Dermis blood vessel endothelial cell (primary cell): Measurements from ENCODE around the gene ORMDL1. TPM values are rescaled to one million over a fixed set of nuclear protein-coding genes. Genes with fewer than 3 reads are reported as not detected.
A peak's percentile ranks its signal among the peaks of the same experiment; 100 is the strongest.

Experiments used
- DNase-seq: peaks from one replicate; pipeline ENCODE4 v3.0.0; 2010
- total RNA-seq: library from RNA; depleted of rRNA; stranded (reverse); fragments of >200 nt; gene quantifications from 2 replicates; pipeline ENCODE4 v1.2.3, GENCODE V29; 2014

Gene ORMDL1, protein sequence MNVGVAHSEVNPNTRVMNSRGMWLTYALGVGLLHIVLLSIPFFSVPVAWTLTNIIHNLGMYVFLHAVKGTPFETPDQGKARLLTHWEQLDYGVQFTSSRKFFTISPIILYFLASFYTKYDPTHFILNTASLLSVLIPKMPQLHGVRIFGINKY
- total RNA-seq = 51.3 and 54.6 TPM in 2 replicates

DNA sequence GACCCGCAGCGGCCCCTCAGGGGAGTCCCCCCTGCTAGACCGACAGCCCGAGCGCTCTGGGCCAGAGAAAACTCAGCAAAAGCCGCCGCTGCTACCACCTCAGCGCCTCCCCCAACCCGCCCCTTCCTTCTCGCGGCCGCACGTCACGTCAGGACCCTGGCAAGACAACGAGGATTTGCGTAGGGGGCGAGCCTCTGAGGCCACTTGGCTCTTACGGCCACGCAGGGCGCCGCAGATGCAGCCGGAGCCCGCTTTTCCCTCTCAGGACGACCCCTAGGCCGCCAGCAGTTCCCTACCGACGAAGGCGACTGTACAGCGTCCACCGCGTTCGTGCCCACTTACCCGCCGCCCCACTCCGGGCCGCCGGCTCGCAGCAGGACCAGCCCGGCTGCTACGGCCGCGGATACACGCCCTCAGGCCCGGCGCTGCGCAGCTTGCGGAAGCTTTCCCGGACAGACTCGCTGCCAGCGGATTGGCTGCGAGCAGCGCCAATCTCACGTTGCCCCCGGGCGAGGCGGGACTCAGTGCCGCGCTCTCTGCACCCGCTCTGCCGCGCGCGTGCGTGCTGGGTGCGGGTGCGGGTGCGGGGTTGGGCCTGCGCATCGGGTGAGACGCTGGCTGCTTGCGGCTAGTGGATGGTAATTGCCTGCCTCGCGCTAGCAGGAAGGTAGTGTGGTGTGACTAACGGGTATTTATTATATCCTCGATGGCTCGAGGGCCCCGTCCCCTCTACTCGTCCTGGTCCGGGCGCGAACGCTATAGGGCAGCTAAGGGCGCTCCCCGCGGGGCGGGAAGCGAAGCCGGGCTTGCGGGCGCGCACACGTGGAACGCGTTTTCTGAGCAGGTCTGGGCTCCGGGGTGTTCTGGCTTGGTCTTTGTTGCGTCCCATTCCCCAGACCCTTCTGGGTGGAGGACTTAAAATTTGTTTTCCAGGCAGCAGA lies at the start of gene ORMDL1, which contains the start of gene PMS1:
ORMDL1 (minus strand) TSS at position 413 of the 941 bp plus-strand sequence. CDS start 1,744 bp downstream, outside the sequence.
PMS1 (plus strand) TSS at position 524 of the 941 bp plus-strand sequence. CDS start 7,360 bp downstream, outside the sequence.
- peak; percentile 98 for DNase-seq

DNA sequence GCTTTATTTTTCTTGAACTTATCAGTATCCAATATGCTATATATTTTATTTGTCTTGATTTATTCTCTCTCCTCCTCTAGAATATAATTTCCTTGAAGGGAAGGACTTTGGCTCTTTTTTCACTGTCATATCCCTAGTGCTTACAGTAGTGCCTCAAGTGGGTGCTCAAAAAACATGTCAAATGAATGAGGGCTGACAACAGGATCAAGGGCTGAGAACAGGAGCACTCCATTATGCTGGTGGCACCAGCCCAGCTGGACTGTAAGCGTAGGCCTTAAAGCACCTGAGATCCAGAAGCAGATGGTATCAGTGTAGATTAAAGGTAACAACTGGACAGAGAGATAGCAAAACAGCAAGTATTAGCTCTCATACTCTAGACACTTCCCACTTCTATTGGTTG lies 46.4 kb upstream of the ORMDL1 start:
- DNase-seq = no peak

DNA sequence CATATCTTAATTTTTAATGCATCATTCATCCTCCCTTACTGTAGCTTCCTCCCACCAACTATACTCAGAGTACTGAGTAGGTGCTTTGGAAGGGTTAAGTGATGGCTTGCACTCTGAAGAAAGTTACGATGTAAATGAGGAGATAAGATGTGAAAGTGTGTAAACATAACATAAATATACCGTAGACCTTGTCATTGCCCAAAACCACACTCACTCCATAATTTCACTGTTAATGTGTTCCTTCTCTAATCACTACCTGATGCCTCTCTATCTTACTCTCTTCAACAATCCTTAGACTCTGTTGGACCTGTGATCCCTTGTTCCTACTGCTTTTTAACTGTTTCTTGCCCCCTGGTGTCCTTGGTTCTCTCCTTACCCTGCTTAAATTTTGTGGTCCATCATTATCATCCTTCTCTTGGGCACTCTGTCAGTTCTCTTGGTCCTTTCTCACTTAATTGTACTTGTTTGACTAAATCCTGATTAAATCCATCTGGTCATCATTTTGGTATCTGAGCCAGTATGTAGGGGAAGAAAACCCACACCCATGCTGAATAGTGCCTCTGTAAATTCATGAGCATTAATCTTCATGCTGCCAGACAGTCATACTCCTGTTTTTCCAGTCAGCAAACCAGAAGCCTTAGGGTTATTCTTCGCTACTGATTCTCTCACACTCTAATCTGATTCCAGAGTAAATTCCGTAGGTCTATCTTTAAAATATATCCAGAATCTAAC lies 45.1 kb upstream of the ORMDL1 start:
- no peak for DNase-seq

DNA sequence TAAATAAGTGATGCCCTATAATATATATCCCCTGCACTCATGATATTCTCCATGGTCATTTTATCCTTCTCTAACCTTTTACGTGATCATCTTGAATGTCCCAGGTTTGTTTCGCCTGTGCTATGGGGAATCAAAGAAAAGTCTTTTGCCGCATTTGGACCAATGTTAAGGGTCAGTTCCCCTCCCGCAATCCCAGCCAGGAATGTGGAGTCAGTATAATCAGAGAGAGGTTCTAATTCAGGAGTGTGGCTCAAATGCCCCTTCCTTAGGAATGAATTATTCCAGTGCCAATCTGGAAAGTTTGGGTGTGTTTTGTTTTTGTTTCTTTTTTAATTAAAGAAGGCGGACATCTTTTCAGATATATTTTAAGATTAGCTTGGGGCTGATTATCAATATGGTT lies 41.9 kb upstream of the ORMDL1 start:
- no peak for DNase-seq

DNA sequence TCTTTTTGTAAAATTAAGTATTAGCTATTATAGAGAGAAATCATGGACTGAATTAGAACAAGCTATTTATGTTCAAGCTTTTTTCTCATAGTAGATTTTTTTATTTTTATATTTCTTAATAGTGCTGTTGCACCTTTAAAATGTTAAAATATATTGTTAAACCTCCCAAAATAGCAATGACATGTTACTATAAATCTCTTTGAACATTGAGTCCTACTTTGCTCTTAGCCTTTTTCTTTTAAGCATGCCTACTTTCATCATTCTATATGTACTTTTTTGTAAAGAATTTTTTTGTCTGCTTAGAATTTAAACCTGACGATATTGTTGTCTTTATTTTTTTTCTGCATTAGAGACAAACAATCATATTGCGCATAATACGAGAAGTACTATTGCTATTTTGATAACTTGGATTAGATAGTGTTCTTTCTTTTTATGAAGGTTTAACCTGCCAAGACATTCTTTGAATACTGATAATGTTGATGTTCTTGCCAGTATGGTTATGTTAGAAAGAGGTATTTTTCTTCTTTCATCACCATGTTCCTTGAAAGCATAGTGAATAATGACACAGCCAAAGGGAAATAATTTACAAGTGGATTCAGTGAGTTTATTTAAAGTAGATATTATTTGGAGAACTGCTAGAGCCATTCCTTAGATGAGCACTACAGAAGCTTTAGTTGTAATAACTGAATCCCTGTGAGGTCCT lies 40.7 kb upstream of the ORMDL1 start:
- DNase-seq = no peak

DNA sequence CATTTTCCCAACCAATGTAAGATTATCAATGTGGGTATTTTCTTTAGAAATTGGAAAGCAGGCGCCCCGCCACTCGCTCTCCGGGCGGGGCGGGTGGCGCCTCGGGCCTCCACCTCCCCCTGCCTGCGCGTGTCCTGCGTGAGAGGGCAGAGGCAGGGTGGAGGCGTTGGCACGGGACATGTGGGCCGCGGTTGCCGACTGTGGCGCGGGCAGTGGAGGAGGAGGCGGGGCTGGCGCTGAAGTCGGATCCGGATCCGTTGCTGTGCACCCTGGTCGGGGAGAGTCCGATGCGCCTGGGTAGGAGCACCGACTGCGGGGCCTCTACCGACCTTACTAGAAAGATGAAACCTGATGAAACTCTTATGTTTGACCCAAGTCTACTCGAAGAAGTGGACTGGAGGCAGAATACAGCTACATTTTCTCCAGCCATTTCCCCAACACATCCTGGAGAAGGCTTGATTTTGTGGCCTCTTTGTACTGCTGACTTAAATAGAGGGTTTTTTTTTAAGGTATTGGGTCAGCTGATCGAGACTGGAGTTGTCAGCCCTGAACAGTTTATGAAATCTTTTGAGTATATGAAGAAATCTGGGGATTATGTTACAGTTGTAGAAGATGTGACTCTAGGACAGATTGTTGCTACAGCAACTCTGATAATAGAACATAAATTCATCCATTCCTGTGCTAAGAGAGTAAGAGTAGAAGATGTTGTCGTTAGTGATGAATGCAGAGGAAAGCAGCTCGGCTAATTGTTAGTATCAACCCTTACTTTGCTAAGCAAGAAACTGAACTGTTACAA lies 38.0 kb upstream of the ORMDL1 start:
- no peak for DNase-seq

DNA sequence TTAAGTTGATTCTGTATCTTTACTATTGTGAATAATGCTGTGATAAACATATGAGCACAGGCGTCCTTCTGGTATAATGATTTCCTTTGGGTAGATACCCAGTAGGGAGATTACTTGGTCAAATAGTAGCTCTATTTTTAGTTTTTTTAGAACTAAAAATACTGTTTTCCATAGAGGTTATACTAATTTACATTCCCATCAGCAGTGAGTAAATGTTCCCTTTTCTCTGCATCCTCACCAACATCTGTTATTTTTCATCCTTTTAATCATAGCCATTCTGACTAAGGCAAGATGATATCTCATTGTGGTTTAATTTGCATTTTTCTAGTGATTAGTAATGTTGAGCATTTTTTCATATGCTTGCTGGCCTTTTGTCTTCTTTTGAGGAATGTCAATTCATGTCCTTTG lies 35.2 kb upstream of the ORMDL1 start:
- DNase-seq = no peak

DNA sequence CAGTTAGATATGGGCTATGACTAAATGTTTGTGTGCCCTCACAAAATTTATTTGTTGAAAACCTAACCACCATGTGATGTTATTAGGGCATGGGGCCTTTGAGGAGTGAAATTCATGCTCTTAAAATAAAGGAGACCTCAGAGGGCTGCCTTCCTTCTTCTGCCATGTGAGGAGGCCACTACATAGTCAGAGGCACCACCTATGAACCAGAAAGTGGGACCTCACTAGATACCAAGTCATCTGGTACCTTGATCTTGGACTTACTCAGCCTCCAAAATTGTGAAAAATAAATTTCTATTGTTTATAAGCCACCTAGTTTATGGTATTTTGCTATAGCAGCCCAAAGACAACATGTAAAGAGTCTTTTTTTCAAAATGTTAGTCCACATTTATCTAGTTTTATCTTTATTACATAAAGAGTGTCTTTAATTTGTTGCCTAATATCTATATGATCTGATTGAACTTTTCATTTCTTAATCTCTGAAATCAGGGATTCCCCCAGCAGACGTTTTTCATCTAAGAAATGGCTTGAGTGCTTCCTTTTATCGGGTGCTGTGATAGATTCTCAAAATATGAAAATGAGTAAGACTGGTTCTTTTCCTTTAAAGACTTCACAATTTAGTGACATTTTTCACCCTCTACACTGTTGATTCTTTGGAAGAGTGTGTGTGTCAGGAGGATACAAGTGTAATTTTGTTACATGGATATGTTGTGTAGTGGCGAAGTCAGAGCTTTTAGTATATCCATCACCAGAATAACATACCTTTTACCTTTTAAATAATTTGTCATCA lies 34.3 kb upstream of the ORMDL1 start:
- DNase-seq = no peak

DNA sequence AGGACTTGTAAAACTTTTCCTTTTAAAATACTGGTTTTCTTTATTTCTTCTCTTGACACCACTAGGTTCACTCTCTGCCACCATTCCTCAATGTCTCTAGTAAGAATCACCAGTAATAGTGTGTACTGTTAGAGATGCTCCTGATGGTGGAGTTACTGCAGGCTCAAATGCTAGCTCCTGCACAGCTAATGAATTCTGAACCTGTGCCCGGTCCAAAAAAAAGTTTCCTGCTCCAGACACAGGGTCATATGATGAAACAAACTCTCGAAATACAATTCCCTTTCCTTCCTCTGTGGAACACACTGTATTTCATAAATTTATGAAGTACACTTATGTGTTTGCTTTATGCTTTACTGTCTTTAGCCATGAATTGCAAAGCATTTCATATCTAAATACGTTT lies 19.3 kb upstream of the ORMDL1 start:
- DNase-seq = peak; percentile 53

DNA sequence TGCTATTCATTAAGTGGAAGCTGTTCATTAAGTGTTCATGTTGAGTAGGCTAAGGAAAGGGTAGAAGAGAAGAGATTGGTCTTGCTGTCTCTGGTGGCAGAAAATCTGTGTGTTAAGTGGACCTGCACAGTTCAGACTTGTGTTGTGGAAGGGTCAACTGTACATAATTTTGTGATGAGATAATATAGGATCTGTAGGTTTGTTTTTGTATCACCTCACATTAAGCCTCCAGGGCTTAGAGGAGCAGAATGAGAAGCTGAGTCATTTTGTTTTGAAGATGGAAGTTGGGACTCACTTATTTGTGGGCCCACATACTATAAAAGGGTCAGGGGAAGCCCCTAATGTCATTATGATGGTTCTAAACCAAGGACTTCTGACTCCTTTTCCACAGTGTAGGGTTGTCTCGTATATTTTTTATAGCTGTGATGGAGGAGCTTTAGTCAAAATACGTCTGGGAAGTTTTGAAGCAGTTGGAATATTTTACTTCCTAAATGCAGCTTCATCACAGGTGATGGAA lies 18.3 kb upstream of the ORMDL1 start:
- DNase-seq = no peak

DNA sequence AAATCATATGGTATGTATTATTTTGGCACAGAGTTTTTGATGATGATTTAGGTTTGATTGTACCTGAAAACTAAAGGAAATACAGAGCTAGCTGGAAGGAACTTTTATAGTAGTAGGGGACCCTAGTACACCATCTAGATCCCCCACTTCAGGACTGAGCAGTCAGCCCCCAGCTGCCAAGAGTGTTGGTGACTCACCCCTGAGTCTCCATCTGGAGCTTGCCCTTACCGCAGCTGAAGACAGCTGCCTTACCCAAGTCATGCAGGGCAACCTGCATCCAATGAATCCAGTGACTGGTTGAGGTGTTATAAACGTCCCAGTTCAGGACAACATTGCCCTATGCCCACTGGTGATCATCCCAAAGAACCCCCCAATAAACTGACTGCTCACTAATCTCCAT lies 15.4 kb upstream of the ORMDL1 start:
- DNase-seq = peak; percentile 66

DNA sequence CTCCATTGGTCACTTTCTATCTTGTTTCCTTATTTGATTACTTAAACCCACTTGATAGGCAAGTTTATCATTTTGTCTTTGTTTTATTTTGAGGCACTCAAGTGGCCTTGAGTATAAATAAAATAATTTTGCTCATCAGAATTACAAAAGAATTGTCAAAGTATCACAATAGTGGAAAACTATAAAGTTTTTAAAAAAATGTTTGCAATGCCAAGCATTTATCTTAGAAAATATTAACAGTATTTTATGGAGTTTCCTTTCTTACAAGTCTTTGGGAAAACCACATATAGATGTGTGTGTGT lies 14.8 kb upstream of the ORMDL1 start:
- no peak for DNase-seq

DNA sequence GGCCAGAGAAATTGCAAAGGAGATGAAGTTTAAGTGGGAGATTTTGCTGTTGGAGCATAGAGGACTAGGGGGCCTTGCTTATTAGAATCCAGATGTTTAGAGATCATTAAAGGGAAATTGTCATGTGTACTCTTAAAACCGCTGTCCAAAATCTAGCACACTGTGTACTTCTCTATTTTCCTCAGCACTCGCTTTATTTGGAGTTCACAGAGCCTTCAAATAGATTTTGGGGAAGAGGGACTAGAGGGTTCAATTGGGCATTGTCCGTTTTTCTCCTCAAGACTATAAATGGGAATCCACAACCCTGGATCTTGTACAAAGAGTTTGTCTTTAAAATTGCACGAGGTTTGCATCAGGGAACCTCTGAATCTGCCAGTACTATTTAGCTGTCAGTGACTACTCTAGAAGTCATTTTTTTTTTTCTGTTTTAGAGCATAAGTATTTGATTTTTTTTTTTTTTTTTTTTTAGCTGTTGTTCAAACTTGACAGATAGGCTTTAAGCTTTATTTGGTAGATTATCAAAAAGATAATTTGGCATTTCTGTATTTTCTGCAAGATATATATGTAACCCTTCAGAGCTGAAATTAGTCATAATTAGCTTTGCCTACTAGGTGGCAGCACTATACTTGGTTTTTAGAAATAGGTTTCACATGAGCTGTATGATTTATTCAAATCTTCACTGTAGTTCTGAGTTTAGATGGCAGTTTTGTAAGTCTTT lies 14.3 kb upstream of the ORMDL1 start:
- peak; percentile 66 for DNase-seq

DNA sequence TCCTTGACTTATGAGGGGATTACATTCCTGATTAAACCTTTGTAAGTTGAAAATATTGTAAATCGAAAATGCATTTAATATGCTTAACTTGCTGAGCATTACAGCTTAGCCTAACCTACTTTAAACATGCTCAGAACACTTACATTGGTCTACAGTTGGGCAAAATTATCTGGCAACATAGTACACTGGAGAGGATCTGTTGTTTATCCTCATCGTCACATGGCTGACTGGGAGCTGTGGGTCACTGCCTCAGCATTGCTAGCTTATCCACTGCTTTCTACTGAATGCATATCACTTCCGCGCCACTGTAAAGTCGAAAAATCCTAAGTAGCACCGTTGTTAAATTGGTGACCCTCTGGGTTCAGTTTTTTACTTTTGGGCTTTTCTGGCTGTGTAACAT lies 13.8 kb upstream of the ORMDL1 start:
- DNase-seq = no peak

DNA sequence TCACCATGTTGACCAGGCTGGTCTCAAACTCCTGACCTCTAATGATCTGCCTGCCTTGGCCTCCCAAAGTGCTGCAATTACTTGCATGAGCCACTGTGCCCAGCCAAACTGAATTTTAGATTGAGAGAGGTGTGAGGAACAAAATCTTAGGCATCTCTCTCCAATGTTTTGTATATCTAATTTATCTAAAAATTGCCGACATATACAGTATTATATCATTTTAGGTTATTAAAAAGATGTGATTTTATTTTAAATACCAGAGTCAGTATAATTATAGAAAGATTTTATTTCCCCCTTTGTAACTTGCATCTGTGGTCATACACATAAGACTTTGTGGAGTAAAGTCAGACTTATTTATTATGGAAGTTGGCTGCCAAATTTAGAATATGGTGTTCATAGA lies 10.2 kb upstream of the ORMDL1 start:
- no peak for DNase-seq

DNA sequence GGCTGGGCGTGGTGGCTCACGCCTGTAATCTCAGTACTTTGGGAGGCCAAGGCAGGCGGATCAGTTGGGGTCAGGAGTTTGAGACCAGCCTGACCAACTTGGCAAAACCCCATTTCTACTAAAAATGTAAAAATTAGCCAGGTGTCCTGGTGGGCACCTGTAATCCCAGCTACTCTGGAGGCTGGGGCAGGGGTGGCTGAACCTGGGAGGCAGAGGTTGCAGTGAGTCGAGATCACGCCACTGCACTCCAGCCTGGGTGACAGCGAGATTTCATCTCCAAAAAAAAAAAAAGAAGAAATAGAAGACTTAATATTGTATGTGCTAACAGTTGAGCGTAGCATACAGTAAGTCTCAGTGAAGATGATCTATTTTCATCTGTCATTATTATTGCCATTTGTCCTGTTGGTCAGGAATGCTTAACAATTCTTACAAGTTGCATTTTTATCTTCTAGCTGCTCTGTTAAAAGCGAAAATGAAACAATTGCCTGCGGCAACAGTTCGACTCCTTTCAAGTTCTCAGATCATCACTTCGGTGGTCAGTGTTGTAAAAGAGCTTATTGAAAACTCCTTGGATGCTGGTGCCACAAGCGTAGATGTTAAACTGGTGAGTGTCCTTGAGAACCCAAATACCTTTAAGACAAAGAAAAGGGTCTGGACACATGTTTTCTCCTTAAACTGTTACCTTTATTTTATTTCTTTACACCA lies 7.4 kb upstream of the ORMDL1 start:
- no peak for DNase-seq

DNA sequence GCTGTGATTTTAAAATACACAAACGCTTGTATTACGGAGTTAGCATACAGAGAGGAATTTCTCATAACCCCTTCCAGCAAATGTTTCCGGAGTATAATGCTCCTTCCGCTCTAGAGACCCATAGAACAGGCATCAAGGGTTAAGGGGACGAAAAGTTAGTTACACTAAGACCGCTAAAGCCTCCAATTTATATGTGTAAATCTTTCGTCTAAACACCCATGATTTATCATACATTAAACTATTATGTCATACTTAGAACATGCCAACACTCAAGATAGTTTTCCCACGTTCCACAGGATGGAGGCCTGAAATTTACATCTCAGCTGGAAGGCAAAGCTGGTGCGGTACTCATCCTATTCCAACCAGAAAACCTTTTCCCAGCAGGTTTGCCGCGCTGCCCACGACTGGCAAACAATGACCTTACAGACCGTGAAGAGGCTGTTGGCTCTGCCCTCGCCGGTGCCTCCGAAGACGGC lies 650 bp downstream of the ORMDL1 start:
- peak; percentile 65 for DNase-seq

DNA sequence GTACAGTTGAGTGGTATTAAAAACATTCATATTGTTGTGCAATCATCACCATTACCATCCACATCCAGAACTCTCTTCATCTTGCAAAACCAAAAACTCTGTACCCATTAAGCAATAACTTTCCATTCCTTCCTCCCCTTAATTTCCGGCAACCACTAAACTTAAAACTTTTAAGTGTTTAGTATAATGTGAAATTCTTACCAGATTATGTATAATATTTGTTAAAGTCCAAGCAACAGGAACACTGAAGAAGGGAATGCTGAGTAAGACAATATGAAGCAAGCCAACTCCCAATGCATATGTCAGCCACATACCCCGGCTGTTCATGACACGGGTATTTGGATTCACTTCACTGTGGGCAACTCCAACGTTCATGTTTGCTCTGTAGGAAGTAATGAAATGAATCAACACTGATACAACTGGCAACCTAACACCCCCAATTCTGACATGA lies 1.9 kb downstream of the ORMDL1 start:
- DNase-seq = no peak

DNA sequence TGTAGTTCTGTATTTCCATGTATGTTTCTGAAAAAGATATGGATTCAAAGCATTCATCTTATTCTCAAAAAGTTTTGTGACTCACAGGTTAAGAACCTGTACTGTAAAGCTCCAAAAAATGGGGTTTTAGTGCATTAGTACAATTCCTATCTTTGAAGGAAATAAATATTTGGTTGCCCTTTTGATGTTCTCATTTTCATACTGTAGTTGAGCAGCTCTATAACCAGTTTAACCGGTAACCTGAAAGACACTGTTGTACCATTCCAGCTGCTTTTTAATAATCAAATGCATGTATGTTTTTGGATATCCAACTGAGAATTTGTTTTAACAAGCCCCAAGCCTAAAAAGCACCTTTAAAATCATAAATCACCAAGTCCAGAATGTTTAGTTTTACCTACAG lies 11.9 kb downstream of the ORMDL1 start:
- DNase-seq = no peak
